Activated CD4-positive, alpha-beta memory T cell treated with anti-CD3 and anti-CD28 coated beads, Interleukin-2, amount 10 ng/mL, durations not matched to agents 7 days and 5 days (primary cell): ENCODE measurements around the gene CREB3L1. TPM values are rescaled to one million over a fixed set of nuclear protein-coding genes. Genes with fewer than 3 reads are reported as not detected.

Source experiments
- CTCF ChIA-PET: fragments of 350-600 bp; sonication (Branson Sonifier 250); formaldehyde crosslinking; loops from one replicate; lab custom pipeline; 2021; ENCODE audit warnings: antibody characterized with exemption, inconsistent platforms; lab: Charles Lee
- POLR2A ChIA-PET: fragments of 350-600 bp; sonication (Branson Sonifier 250); formaldehyde crosslinking; loops from one replicate; lab custom pipeline; 2021; ENCODE audit warnings: antibody characterized with exemption; lab: Charles Lee
- DNase-seq: peaks from one replicate; pipeline ENCODE4 v3.0.0-alpha.2; 2020
- H3K27ac Mint-ChIP-seq: one replicate; pipeline ENCODE4 v1.8.0; 2021; ENCODE audit warnings: mild to moderate bottlenecking, mixed read lengths
- H3K27me3 Mint-ChIP-seq: one replicate; pipeline ENCODE4 v1.8.0; 2021; ENCODE audit warnings: mixed read lengths
- H3K36me3 Mint-ChIP-seq: one replicate; pipeline ENCODE4 v1.8.0; 2021; ENCODE audit warnings: low read depth, mixed read lengths
- H3K4me1 Mint-ChIP-seq: one replicate; pipeline ENCODE4 v1.8.0; 2021; ENCODE audit warnings: mixed read lengths
- H3K4me3 Mint-ChIP-seq: one replicate; pipeline ENCODE4 v1.8.0; 2021; ENCODE audit warnings: mild to moderate bottlenecking, mixed read lengths
- H3K9me3 Mint-ChIP-seq: one replicate; pipeline ENCODE4 v1.8.0; 2021; ENCODE audit warnings: mixed read lengths
- total RNA-seq, 2 experiments: library from RNA; stranded (reverse); gene quantifications; one replicate each; pipeline ENCODE4 v1.2.3, GENCODE V29; 2021

Gene CREB3L1
- total RNA-seq, 2 experiments from 2014 or later = not detected

DNA sequence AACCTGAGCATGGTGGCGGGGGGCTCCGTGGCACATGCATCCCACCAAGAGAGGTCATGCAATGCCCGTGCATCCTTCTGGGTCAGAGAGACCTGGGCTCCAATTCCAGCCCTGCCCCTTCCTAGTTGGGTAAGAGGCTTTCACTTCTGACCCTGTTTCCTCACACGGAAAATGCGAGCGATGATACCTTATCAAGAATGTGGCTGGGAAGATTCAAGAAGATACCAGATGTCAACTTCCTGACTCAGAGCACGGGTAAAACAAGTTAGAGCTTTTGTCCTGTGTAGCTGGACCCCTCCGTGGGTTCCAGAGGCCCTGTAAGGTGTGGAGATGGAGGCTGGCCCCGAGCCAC lies 61.1 kb downstream of the CREB3L1 start:
- ChIA-PET POLR2A (no interaction called here), CTCF (interaction anchor here (1.2 to 1.7 kb wide), 2 partner anchors 14 to 22 kb away, joined by 3 to 5 read pairs; no protein-coding TSS in a partner anchor)
- H3K27me3 Mint-ChIP-seq = peaks cover 32% of the 10 kb centered on the region
- H3K36me3 Mint-ChIP-seq = no peaks in the 10 kb centered on the region
- DNase-seq = no peak
- peaks cover 30% of the 10 kb centered on the region for H3K4me1 Mint-ChIP-seq
- no peaks in the 10 kb centered on the region for H3K9me3 Mint-ChIP-seq
- no peak overlapping the region for H3K4me3 Mint-ChIP-seq
- no peak overlapping the region for H3K27ac Mint-ChIP-seq

DNA sequence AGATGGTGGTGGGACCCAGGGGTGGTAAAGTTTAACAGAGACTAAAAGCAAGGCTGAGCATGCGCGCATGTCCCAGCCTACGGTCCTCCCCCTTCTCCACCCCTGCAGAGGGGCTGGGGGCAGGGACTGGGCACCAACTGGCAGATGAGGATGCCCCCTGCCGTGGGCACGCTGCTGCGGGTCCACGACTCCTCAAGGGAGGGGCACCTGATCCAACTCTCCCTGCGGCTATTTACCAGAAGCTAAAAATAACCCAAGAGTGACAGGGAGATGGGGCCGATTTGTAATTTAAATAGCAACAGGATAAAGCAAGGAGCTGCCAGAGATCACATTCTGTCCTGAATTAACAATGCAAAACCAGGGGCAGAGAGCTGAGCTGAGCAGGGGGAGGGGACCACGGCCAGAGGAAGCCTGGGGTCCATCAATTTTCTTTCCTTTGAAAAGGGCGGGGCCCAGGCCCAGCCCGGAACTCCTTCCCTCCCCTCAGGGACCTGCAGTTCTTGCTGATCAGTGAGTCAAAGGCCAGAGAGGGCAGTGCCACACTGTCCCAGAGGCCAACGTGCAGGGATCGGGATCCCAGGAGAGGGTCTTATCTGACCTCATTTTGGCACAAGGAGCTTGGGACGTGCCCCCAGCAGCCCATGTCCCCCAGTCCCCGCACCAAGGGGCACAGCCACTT lies 61.7 kb downstream of the CREB3L1 start:
- no peaks in the 10 kb centered on the region for H3K36me3 Mint-ChIP-seq
- DNase-seq = no peak
- ChIA-PET POLR2A (no interaction called here), CTCF (interaction anchor here (1.2 to 1.7 kb wide), 2 partner anchors 13 to 22 kb away, joined by 3 to 5 read pairs; no protein-coding TSS in a partner anchor)
- peaks cover 32% of the 10 kb centered on the region for H3K27me3 Mint-ChIP-seq
- no peak overlapping the region for H3K4me3 Mint-ChIP-seq
- H3K9me3 Mint-ChIP-seq = no peaks in the 10 kb centered on the region
- no peak overlapping the region for H3K27ac Mint-ChIP-seq
- H3K4me1 Mint-ChIP-seq = peaks cover 29% of the 10 kb centered on the region

DNA sequence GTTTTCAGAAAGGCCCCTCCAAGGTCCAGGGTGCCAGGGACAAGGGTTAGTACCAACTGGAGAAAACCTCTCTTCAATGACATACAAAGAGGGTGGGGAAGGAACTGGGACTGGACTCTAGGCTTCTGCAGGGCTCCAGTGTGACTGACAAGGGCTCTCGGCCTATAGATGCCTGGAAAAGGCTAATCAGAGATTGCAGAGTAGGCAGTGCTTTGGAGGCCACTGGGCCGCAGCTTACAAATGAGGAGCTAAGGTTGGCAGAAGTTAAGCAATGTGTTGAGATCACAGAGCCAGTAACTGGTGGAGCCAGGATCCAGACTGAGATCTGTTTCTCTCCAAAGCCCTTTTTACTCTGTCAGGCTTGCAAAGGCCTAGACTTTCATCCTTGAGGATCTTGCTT lies 62.4 kb downstream of the CREB3L1 start:
- Mint-ChIP-seq H3K4me3 (no peak overlapping the region), H3K27me3 (peaks cover 27% of the 10 kb centered on the region), H3K4me1 (peaks cover 31% of the 10 kb centered on the region), H3K27ac (no peak overlapping the region), H3K36me3 (no peaks in the 10 kb centered on the region), H3K9me3 (no peaks in the 10 kb centered on the region)
- ChIA-PET POLR2A (interaction anchor here (1.4 kb wide), 1 partner anchor 9 kb away, joined by 8 read pairs; no protein-coding TSS in a partner anchor), CTCF (interaction anchor here (1.2 kb wide), 1 partner anchor 12 kb away, joined by 6 read pairs; no protein-coding TSS in a partner anchor)
- no peak for DNase-seq

DNA sequence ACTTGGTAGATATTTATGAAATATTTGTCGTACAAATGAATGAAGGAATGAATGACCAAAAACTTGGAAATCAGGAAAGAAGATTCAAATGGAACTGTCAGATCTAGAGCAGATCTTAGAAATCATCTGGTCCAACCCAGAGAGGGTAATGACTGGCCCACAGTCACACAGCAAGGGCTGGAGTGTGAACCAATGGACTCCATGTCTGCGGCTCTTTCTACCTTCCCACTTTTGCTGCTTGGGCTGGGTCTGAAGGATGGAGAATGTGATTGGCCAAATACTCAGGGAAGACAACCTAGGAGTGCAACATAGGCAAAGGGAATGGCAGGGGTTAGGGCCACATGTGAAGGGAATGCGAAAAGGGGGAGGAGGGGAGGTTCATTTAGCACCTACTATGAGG lies 64.0 kb downstream of the CREB3L1 start:
- Mint-ChIP-seq H3K36me3 (no peaks in the 10 kb centered on the region), H3K27ac (no peak overlapping the region), H3K27me3 (peaks cover 20% of the 10 kb centered on the region), H3K9me3 (no peaks in the 10 kb centered on the region), H3K4me1 (peaks cover 47% of the 10 kb centered on the region), H3K4me3 (no peak overlapping the region)
- no peak for DNase-seq
- CTCF ChIA-PET = interaction anchor here (2.5 kb wide), 1 partner anchor 11 kb away, joined by 12 read pairs; no protein-coding TSS in a partner anchor
- POLR2A ChIA-PET = no interaction called here

DNA sequence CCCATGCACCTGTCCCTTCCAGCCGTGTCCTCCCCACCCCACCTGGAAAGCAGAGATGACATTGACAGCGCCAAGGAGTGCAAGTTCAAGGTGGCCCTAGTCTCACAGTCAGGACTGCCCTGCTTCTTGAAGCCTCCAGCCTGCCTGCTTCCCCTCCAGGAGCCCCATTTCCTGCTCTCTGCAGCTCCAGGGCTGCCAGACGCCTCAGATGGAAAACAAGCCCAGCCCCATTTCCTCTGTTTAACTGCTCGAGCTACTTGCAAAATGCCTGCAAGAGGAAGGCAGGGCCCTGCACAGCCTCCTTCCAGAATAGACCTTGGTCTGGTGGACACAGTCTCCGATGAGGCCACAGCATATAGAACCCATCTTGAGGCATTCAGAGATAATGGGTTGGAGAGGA lies 64.8 kb downstream of the CREB3L1 start:
- CTCF ChIA-PET = interaction anchor here (2.5 kb wide), 1 partner anchor 10 kb away, joined by 12 read pairs; no protein-coding TSS in a partner anchor
- H3K27ac Mint-ChIP-seq = no peak overlapping the region
- peaks cover 20% of the 10 kb centered on the region for H3K27me3 Mint-ChIP-seq
- peaks cover 51% of the 10 kb centered on the region for H3K4me1 Mint-ChIP-seq
- no peaks in the 10 kb centered on the region for H3K9me3 Mint-ChIP-seq
- no peak overlapping the region for H3K4me3 Mint-ChIP-seq
- DNase-seq = no peak
- POLR2A ChIA-PET = no interaction called here
- H3K36me3 Mint-ChIP-seq = no peaks in the 10 kb centered on the region

DNA sequence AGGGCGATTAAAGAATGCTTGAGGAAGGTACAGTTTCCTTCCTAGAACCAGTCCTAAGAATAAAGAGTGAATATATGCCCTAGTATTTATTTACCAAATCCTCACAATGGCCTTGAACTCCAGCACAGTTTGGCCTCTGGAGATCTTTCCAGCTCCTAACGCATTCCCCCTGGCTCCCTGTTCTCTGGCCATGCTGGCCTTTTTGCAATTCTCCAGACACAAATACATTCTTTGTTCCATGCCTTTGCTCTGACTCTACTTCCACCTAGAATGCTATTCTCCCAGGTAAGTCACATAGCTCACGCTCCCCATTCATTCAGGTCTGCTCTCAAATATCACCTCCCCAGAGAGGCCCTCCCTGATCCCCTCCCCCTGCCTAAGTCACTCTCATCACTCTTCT lies 66.1 kb downstream of the CREB3L1 start:
- POLR2A ChIA-PET = no interaction called here
- no peak for DNase-seq
- H3K36me3 Mint-ChIP-seq = peaks cover 4% of the 10 kb centered on the region
- no peaks in the 10 kb centered on the region for H3K9me3 Mint-ChIP-seq
- H3K4me3 Mint-ChIP-seq = no peak overlapping the region
- CTCF ChIA-PET = interaction anchor here (1.2 to 2.5 kb wide), 2 partner anchors 9 to 104 kb away, joined by 3 to 12 read pairs; no protein-coding TSS in a partner anchor
- peaks cover 20% of the 10 kb centered on the region for H3K27me3 Mint-ChIP-seq
- peaks cover 45% of the 10 kb centered on the region for H3K4me1 Mint-ChIP-seq
- H3K27ac Mint-ChIP-seq = no peak overlapping the region

DNA sequence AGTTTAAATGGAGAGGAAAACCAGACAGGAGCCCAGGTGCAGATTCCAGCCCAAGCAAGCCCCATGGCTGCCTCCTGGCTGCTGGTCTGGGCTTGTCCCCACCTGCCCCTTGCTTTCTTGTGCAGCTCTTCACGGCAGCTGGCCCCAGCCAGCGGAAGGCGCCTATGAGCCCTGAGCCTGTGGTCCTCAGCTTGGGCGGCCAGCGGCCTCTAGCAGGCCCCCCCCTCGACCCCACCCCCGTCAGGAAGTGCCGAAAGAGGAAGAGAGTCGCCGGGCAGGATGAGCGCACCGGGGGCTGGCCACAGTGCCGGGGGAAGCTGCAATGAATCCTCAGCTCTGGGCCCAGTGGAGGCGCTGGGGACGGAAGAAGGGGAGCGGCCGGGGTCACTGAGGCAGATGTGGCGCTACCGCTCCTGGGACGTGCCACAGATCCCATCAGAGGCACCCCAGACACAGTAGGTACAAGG lies 67.7 kb downstream of the CREB3L1 start:
- Mint-ChIP-seq H3K27ac (peak overlapping the region; percentile 72), H3K36me3 (peaks cover 18% of the 10 kb centered on the region), H3K27me3 (peaks cover 16% of the 10 kb centered on the region), H3K4me3 (peak overlapping the region; percentile 77), H3K9me3 (no peaks in the 10 kb centered on the region), H3K4me1 (peaks cover 56% of the 10 kb centered on the region)
- ChIA-PET POLR2A (interaction anchor here (1.4 to 8.8 kb wide), 5 partner anchors 12 to 107 kb away, joined by 3 to 143 read pairs (median 5); no protein-coding TSS in a partner anchor), CTCF (interaction anchor here (0.6 to 10.7 kb wide), 2 partner anchors 21 to 222 kb away, joined by 3 to 210 read pairs; no protein-coding TSS in a partner anchor)
- peak; percentile 33 for DNase-seq

DNA sequence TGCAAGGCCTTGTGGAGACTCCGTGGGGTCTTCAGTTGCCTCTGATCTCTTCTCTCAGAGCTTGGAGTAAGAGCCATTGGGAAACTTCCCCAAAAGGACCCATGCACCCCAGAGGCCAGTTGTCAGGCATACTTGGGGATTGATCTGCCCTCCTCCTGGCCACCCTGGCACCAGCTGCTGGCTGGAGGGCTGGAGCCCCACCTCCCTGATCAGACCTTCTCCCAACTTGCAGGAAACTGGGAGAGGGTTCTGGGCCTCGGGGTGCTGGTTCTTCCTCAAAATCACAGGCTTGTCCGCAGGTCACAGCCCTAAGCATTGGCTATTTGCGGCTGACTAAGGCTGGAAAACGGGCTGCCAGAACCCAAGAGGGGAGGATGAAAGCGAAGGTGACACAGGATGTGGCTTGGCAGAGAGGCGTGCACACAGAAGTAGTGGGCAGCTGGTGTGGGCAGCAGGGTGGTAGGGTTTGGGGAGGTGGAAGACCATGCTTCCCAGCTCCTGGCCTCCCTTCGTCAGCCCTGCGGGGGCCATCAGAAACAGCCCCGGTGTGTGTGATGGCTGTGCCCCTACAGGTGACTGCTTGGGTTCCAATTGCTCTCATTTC lies 68.5 kb downstream of the CREB3L1 start:
- H3K9me3 Mint-ChIP-seq = no peaks in the 10 kb centered on the region
- peaks cover 16% of the 10 kb centered on the region for H3K27me3 Mint-ChIP-seq
- DNase-seq = peak; percentile 65
- ChIA-PET POLR2A (interaction anchor here (1.4 to 8.8 kb wide), 4 partner anchors 13 to 108 kb away, joined by 3 to 143 read pairs (median 8); no protein-coding TSS in a partner anchor), CTCF (interaction anchor here (3.3 to 10.7 kb wide), 2 partner anchors 12 to 20 kb away, joined by 17 to 210 read pairs; no protein-coding TSS in a partner anchor)
- peak overlapping the region; percentile 77 for H3K4me3 Mint-ChIP-seq
- H3K27ac Mint-ChIP-seq = peak overlapping the region; percentile 78
- peaks cover 24% of the 10 kb centered on the region for H3K36me3 Mint-ChIP-seq
- peaks cover 65% of the 10 kb centered on the region for H3K4me1 Mint-ChIP-seq

DNA sequence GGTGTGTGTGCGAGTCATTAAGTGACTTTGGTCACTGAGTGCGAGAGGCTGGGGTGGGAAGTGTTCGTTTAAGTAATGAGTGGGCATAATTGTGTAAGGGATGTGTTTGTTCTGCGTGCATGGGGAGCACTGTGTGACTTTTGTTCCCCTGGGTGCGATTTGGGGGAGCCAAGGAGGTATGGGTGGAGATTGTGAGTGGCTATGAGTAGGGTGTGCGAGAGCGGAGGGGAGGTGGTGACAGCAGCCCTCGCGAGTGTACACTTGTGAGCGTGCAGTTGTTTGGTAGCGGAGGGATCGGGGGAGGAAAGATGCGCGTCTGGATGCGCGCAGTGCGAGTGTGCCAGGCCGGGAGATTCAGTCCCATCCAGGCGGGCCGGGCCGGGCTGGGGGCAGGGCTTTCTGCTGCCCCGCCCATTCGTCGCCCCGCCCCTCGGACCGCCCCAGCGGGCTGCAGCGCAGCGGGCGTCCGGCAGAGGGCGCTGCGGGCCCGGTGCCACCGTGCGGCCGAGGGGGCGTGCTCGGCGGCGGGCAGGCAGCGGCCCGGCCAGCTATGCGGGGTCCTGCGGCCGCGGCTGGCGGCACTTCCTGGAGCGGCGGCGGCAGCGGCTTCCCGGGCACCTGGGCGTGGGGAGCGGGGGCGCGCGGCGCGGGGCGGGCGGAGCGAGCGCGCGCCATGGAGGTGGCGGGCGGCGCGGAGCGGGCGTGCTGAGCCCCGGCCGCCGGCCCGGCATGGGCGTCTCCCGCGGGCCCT lies 69.6 kb downstream of the CREB3L1 start, which contains the start of gene DGKZ:
TSS of gene DGKZ (plus strand) at position 578 of the 751 bp plus-strand sequence. CDS start 197 bp downstream, outside the sequence.
- H3K4me1 Mint-ChIP-seq = peaks cover 66% of the 10 kb centered on the region
- CTCF ChIA-PET = interaction anchor here (0.6 to 10.7 kb wide), 5 partner anchors 11 to 19 kb away, joined by 3 to 210 read pairs (median 3); no protein-coding TSS in a partner anchor
- peak within 1 kb of the TSS; percentile 97 for H3K27ac Mint-ChIP-seq

DNA sequence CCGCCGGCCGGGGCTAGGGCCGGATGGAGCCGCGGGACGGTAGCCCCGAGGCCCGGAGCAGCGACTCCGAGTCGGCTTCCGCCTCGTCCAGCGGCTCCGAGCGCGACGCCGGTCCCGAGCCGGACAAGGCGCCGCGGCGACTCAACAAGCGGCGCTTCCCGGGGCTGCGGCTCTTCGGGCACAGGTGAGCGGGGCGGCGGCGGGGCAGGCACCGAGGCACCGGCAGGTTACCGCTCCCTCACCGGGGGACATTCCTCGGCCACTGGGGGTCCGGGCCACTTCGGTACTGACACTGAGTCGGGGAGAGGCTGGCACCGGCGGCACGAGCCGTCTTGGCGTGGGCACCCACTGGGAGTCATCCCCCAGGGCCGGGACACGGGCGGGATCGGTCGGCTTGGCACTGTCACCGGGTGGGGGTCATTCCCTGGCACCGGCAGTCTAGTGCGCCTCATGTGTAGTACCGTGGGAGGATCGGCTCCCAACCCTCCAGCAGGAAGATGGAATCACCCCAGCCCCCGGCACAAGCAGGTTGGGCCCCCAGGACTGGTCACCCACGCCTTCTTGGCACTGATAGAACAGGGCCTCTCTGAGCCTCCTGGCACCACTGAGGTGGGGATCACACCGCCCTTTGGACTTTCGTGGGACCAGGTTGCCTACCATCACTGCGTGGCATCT lies 70.3 kb downstream of the CREB3L1 start:
- Mint-ChIP-seq H3K9me3 (no peaks in the 10 kb centered on the region), H3K4me1 (peaks cover 65% of the 10 kb centered on the region), H3K27me3 (peaks cover 13% of the 10 kb centered on the region), H3K36me3 (peaks cover 36% of the 10 kb centered on the region), H3K27ac (peak overlapping the region; percentile 97), H3K4me3 (peak overlapping the region; percentile 90)
- ChIA-PET POLR2A (interaction anchor here (1.4 to 8.8 kb wide), 4 partner anchors 16 to 353 kb away, joined by 4 to 143 read pairs (median 9); partner anchors contain the start of genes ARHGAP1 and ZNF408), CTCF (interaction anchor here (0.6 to 10.7 kb wide), 8 partner anchors 10 to 231 kb away, joined by 3 to 210 read pairs (median 4); no protein-coding TSS in a partner anchor)
- DNase-seq = peak; percentile 28

More for the DNA sequence above, 69.6 kb downstream of the CREB3L1 start, which contains the start of gene DGKZ:
- Mint-ChIP-seq H3K27me3 (peaks cover 13% of the 10 kb centered on the region), H3K36me3 (peaks cover 32% of the 10 kb centered on the region), H3K9me3 (no peaks in the 10 kb centered on the region), H3K4me3 (peak within 1 kb of the TSS; percentile 90)
- POLR2A ChIA-PET = interaction anchor here (1.6 to 8.8 kb wide), 4 partner anchors 17 to 110 kb away, joined by 4 to 143 read pairs (median 12); no protein-coding TSS in a partner anchor
- DNase-seq = peak; percentile 91

DNA sequence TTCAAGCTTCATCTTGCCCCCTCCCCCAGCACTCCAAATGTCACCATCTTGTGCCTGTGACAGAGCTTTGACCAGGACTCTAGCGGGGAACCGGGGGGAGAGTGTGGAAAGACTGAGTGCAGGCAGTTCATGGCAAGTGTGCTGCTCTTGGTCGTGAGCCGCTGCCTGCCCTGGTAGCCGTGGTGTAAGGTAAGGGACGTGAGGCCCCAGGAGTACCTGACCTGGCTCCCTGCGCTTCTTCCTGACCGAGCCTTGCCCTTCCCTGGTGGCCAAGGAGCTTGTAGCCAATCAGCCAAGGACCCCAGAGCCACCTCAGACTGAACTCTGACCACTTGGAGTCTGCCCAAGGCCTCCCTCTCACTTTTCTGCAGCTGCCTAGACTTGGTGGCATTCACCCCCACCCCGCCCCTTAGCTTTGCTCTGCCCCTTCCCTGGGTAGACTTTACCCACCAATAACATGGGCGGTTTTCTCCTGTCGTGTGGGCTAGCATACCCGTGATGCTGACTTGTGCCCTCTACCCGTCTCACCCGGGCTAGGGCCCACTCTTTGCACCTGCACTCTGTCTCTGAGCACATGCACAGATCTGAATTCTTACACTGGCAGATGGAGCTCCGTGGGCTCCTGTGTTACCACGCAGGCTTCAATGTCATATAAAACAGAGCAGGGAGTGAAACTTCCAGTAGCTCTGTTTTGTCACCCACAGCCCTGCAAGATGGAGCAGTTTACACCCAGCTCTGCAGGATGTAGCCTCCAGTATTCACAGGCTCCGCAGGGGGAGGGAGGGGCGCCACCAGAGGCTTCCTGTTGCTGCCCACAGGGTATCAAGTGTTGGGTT lies 71.3 kb downstream of the CREB3L1 start:
- peaks cover 7% of the 10 kb centered on the region for H3K27me3 Mint-ChIP-seq
- CTCF ChIA-PET = interaction anchor here (0.6 to 10.7 kb wide), 14 partner anchors 9 to 1218 kb away, joined by 3 to 210 read pairs (median 4); no protein-coding TSS in a partner anchor
- H3K4me3 Mint-ChIP-seq = peak overlapping the region; percentile 90
- POLR2A ChIA-PET = interaction anchor here (0.8 to 8.8 kb wide), 11 partner anchors 15 to 352 kb away, joined by 3 to 143 read pairs (median 5); partner anchors contain the start of genes ARHGAP1, ATG13, CHRM4 and PHF21A
- peak; percentile 79 for DNase-seq
- peak overlapping the region; percentile 97 for H3K27ac Mint-ChIP-seq
- peaks cover 73% of the 10 kb centered on the region for H3K4me1 Mint-ChIP-seq
- no peaks in the 10 kb centered on the region for H3K9me3 Mint-ChIP-seq
- peaks cover 42% of the 10 kb centered on the region for H3K36me3 Mint-ChIP-seq
